OCI-LY7 (cell line): ENCODE results near the gene EVA1C.

ENCODE experiments used
- EZH2phosphoT487 ChIP-seq: fragments of 200-600 bp; sonication (generic); IDR thresholded peaks from 2 replicates; pipeline ENCODE4 v1.6.1; 2018; ENCODE audit warnings: low read depth, borderline replicate concordance, mild to moderate bottlenecking, mixed run types, antibody characterized with exemption, low read length, moderate library complexity, mixed read lengths
- TF ChIP-seq, protein P1 (sequence below): fragments of 200-600 bp; sonication (generic); conservative IDR thresholded peaks from 2 replicates; pipeline ENCODE4 v1.5.1; 2014; ENCODE audit warnings: mild to moderate bottlenecking, antibody characterized with exemption, low read length, moderate library complexity, mixed read lengths

GRCh38 chr21:32386195-32386870 lies 26.2 kb upstream of the EVA1C start:
- TF ChIP-seq, protein P1, sequence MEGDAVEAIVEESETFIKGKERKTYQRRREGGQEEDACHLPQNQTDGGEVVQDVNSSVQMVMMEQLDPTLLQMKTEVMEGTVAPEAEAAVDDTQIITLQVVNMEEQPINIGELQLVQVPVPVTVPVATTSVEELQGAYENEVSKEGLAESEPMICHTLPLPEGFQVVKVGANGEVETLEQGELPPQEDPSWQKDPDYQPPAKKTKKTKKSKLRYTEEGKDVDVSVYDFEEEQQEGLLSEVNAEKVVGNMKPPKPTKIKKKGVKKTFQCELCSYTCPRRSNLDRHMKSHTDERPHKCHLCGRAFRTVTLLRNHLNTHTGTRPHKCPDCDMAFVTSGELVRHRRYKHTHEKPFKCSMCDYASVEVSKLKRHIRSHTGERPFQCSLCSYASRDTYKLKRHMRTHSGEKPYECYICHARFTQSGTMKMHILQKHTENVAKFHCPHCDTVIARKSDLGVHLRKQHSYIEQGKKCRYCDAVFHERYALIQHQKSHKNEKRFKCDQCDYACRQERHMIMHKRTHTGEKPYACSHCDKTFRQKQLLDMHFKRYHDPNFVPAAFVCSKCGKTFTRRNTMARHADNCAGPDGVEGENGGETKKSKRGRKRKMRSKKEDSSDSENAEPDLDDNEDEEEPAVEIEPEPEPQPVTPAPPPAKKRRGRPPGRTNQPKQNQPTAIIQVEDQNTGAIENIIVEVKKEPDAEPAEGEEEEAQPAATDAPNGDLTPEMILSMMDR: no peak
- TF ChIP-seq EZH2phosphoT487: no peak
